IMR-90 (cell line): ENCODE data around the gene NEXN. TPM values are rescaled to one million over a fixed set of nuclear protein-coding genes. Genes with fewer than 3 reads are reported as not detected.
A peak's percentile ranks its signal among the peaks of the same experiment; 100 is the strongest.

Experiments
- ATAC-seq: fragments of 200-7000 bp; cut with Tn5 transposase; 2 replicates; pipeline ENCODE4 v1.9.1; 2020; ENCODE audit warnings: low read depth, mild to moderate bottlenecking, moderate library complexity
- BruUV-seq: library from RNA; stranded (reverse); fragments of 400-500 nt; replicated peaks from 2 replicates; lab custom pipeline; 2021; lab: Mats Ljungman, UMichigan
- CTCF ChIA-PET: fragments of 300-600 bp; formaldehyde crosslinking; extraction: SDS; loops from one replicate; lab custom pipeline; 2021; ENCODE audit warnings: antibody characterized with exemption; lab: Yijun Ruan, JAX
- POLR2A ChIA-PET: fragments of 300-600 bp; sonication (Branson Sonifier 250); formaldehyde crosslinking; loops from one replicate; lab custom pipeline; 2022; ENCODE audit warnings: antibody characterized with exemption; ENCODE audit not compliant: unreplicated experiment; lab: Charles Lee
- DNase-seq: peaks from one replicate; pipeline ENCODE4 v3.0.0; 2013
- H2AFZ ChIP-seq: replicated peaks from 2 replicates; pipeline ENCODE3; 2013; ENCODE audit warnings: low read length, mild to moderate bottlenecking; ENCODE audit not compliant: poor library complexity
- H2AK5ac ChIP-seq: 2 replicates; pipeline ENCODE4 v1.6.1; 2013; ENCODE audit warnings: low read depth, low read length, inconsistent platforms
- H2AK9ac ChIP-seq: replicated peaks from 2 replicates; pipeline ENCODE3; 2013; ENCODE audit warnings: mild to moderate bottlenecking, low read depth, low read length, moderate library complexity; ENCODE audit not compliant: poor library complexity
- H2BK120ac ChIP-seq: 2 replicates; pipeline ENCODE4 v1.6.1; 2013; ENCODE audit warnings: low read depth, low read length, inconsistent platforms
- H2BK15ac ChIP-seq: 3 replicates; pipeline ENCODE4 v1.6.1; 2013; ENCODE audit warnings: low read depth, low read length, inconsistent platforms
- H2BK20ac ChIP-seq: 2 replicates; pipeline ENCODE4 v1.6.1; 2013; ENCODE audit warnings: low read depth, mild to moderate bottlenecking, inconsistent platforms, low read length, moderate library complexity
- H2BK5ac ChIP-seq: 2 replicates; pipeline ENCODE4 v1.6.1; 2013; ENCODE audit warnings: mild to moderate bottlenecking, low read depth, low read length, inconsistent platforms; ENCODE audit not compliant: poor library complexity, severe bottlenecking
- H3K14ac ChIP-seq: replicated peaks from 2 replicates; pipeline ENCODE4 v1.6.1; 2013; ENCODE audit warnings: low read depth, low read length, inconsistent platforms
- H3K18ac ChIP-seq: 2 replicates; pipeline ENCODE4 v1.6.1; 2013; ENCODE audit warnings: low read depth, low read length, control low read depth
- H3K23ac ChIP-seq: 2 replicates; pipeline ENCODE4 v1.6.1; 2013; ENCODE audit warnings: low read depth, low read length, inconsistent platforms
- H3K27ac ChIP-seq: 2 replicates; pipeline ENCODE4 v1.5.1; 2013; ENCODE audit warnings: mild to moderate bottlenecking, control low read depth, low read length; ENCODE audit not compliant: insufficient read depth
- H3K27me3 ChIP-seq: 2 replicates; pipeline ENCODE4 v1.6.1; 2013; ENCODE audit warnings: low read length; ENCODE audit not compliant: control insufficient read depth, insufficient read depth
- H3K36me3 ChIP-seq: 2 replicates; pipeline ENCODE4 v1.6.1; 2013; ENCODE audit warnings: low read length, mixed read lengths; ENCODE audit not compliant: control insufficient read depth, insufficient read depth
- H3K4ac ChIP-seq: 2 replicates; pipeline ENCODE4 v1.6.1; 2013; ENCODE audit warnings: low read depth, low read length, inconsistent platforms
- H3K4me1 ChIP-seq: 2 replicates; pipeline ENCODE4 v1.6.1; 2013; ENCODE audit warnings: low read length, mixed read lengths; ENCODE audit not compliant: control insufficient read depth, insufficient read depth
- H3K4me2 ChIP-seq: 2 replicates; pipeline ENCODE4 v1.6.1; 2013; ENCODE audit warnings: low read depth, mild to moderate bottlenecking, control low read depth, low read length, moderate library complexity
- H3K4me3 ChIP-seq: 2 replicates; pipeline ENCODE4 v1.5.1; 2013; ENCODE audit warnings: low read depth, mild to moderate bottlenecking, control low read depth, low read length, moderate library complexity; ENCODE audit not compliant: insufficient read depth
- H3K56ac ChIP-seq: 2 replicates; pipeline ENCODE4 v1.6.1; 2013; ENCODE audit warnings: low read length, inconsistent platforms; ENCODE audit not compliant: insufficient read depth; ENCODE audit errors: extremely low read depth
- H3K79me1 ChIP-seq, 2 experiments: 2 replicates each; pipeline ENCODE4 v1.6.1; 2013; ENCODE audit warnings: low read length in 2 of 2, inconsistent platforms in 1 of 2, low read depth in 1 of 2
- H3K9ac ChIP-seq: 2 replicates; pipeline ENCODE4 v1.6.1; 2013; ENCODE audit warnings: low read depth, low read length, control low read depth
- H3K9me1 ChIP-seq: 2 replicates; pipeline ENCODE4 v1.6.1; 2013; ENCODE audit warnings: low read length, inconsistent platforms; ENCODE audit not compliant: insufficient read depth
- H3K9me3 ChIP-seq: 2 replicates; pipeline ENCODE4 v1.6.1; 2013; ENCODE audit warnings: low read length; ENCODE audit not compliant: control insufficient read depth, insufficient read depth
- H4K20me1 ChIP-seq: 2 replicates; pipeline ENCODE4 v1.6.1; 2013; ENCODE audit warnings: low read length, inconsistent platforms; ENCODE audit not compliant: insufficient read depth
- H4K5ac ChIP-seq: 2 replicates; pipeline ENCODE4 v1.6.1; 2013; ENCODE audit warnings: mild to moderate bottlenecking, low read depth, low read length, control low read depth
- H4K8ac ChIP-seq, 2 experiments: 2 replicates each; pipeline ENCODE4 v1.6.1; 2013; ENCODE audit warnings: low read depth in 2 of 2, low read length in 2 of 2, control low read depth in 1 of 2, inconsistent platforms in 1 of 2
- H4K91ac ChIP-seq: 2 replicates; pipeline ENCODE4 v1.6.1; 2013; ENCODE audit warnings: low read depth, low read length, inconsistent platforms; ENCODE audit not compliant: insufficient read depth
- CEBPB ChIP-seq: IDR thresholded peaks from 2 replicates; pipeline ENCODE4 v1.6.1; 2012; ENCODE audit warnings: low read depth, low read length, improper control_type of control experiment
- POLR2A ChIP-seq: IDR thresholded peaks from 2 replicates; pipeline ENCODE4 v1.6.1; 2012; ENCODE audit warnings: mild to moderate bottlenecking, low read depth, low read length
- dilution Hi-C: fragments of 300-500 bp; cut with HindIII; formaldehyde crosslinking; loops from one replicate; pipeline ENCODE4 v1.14.3; 2018; ENCODE audit warnings: low sequenced_read_pairs; ENCODE audit not compliant: unreplicated experiment
- in situ Hi-C: fragments of 300-500 bp; cut with MboI; formaldehyde crosslinking; loops from 3 replicates; pipeline ENCODE4 v1.14.3; 2019; ENCODE audit warnings: low sequenced_read_pairs, inconsistent platforms, mixed read lengths
- intact Hi-C: fragments of 100-400 bp; cut with micrococcal nuclease; formaldehyde crosslinking; loops from 2 replicates; pipeline ENCODE4 v1.10.0; 2022
- polyA plus RNA-seq, 3 experiments: library from polyadenylated mRNA; depleted of rRNA; stranded (reverse); fragments of >200 nt; gene quantifications; 2 replicates each; pipeline ENCODE4 v1.2.3, GENCODE V29; 2012; ENCODE audit warnings: low replicate concordance in 1 of 3
- total RNA-seq: library from RNA; depleted of rRNA; stranded (reverse); fragments of >200 nt; gene quantifications from 2 replicates; pipeline ENCODE4 v1.2.3, GENCODE V29; 2012

The NEXN gene
- total and polyA plus RNA-seq, 2 of the 4 experiments (the other 2 are of a cell fraction) = 5.2 to 16.1 TPM

DNA sequence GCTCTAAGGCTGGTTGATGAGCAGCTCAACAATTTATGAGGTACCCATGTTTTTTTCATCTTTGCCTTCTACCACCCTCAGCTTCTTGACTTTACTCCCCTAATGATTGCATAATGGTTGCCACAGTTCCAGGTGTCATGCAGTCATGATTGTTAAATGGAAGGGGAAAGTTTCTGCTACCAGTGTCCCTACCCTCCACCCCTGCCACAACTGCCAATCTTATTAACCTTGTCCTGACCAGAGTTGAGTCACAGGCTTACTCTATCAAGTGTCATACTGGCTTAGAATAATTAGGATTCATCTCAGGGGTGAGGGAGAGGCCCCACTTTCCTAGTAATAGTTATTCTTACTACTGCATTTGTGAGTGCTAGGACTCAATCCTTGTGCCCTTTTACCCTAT lies 98.4 kb downstream of the NEXN start:
- no peak for DNase-seq
- H3K23ac ChIP-seq = no peak overlapping the region
- H3K9me1 ChIP-seq = 0 out of 2 replicates have a peak, but pooled peaks cover 6% of the 10 kb centered on the region
- H2BK5ac ChIP-seq = no peak overlapping the region
- H3K56ac ChIP-seq = no peak overlapping the region
- H2AK9ac ChIP-seq = no peak overlapping the region
- H3K4me2 ChIP-seq = no peak overlapping the region
- dilution Hi-C loops (no loop called here), in situ Hi-C loops (no loop called here), intact Hi-C loops (no loop called here)
- H3K18ac ChIP-seq = no peak overlapping the region
- no TSS peak for BruUV-seq
- no peak overlapping the region for H3K14ac ChIP-seq
- H3K9me3 ChIP-seq = no peaks in the 10 kb centered on the region
- 0 out of 2 replicates have a peak, but pooled peaks cover 1% of the 10 kb centered on the region for H3K36me3 ChIP-seq
- H4K5ac ChIP-seq = no peak overlapping the region
- H3K4me3 ChIP-seq = no peak overlapping the region
- H4K20me1 ChIP-seq = no peaks in the 10 kb centered on the region
- TF ChIP-seq CEBPB (0 out of 2 replicates have a peak, but pooled peaks have one; percentile 37), POLR2A (no peak)
- H4K8ac ChIP-seq = no peak overlapping the region
- H2AFZ ChIP-seq = no peak overlapping the region
- no peak overlapping the region for H3K9ac ChIP-seq
- POLR2A ChIA-PET = no interaction called here
- no peak overlapping the region for H3K4ac ChIP-seq
- H2AK5ac ChIP-seq = no peak overlapping the region
- H3K27me3 ChIP-seq = no peaks in the 10 kb centered on the region
- no peak overlapping the region for H2BK20ac ChIP-seq
- H2BK120ac ChIP-seq = no peak overlapping the region
- CTCF ChIA-PET = interaction anchor here (0.6 kb wide), 1 partner anchor 128 kb away, joined by 4 read pairs; no protein-coding TSS in a partner anchor
- no peak overlapping the region for H3K27ac ChIP-seq
- H2BK15ac ChIP-seq = no peak overlapping the region
- no peak overlapping the region for H4K91ac ChIP-seq
- ATAC-seq = no peak
- peaks cover 31 to 55% of the 10 kb centered on the region in 2 experiments for H3K79me1 ChIP-seq
- H3K4me1 ChIP-seq = peaks cover 6% of the 10 kb centered on the region; the same call in 1 of the 2 replicates
